ENCODE measurements around the gene LMTK3. TPM values are rescaled to one million over a fixed set of nuclear protein-coding genes. Genes with fewer than 3 reads are reported as not detected.

The LMTK3 gene
- total and polyA plus RNA-seq, 2 experiments from 2014 or later = 1.6 to 11.8 TPM

GRCh38 chr19:48436586-48436985 is 75.0 kb downstream of the LMTK3 start:
- Histone ChIP-seq H3F3A (replicated peaks; ENCODE audit: low read depth) (no peaks in the 10 kb centered on the region; the same call in 1 of the 2 replicates), H3K27ac (ENCODE audit: low read depth) (no peak overlapping the region), H3K36me3 (ENCODE audit: insufficient read depth) (no peaks in the 10 kb centered on the region; the same call in 1 of the 2 replicates), H3K4me3 (no peak overlapping the region), H3K4me2 (no peak overlapping the region), H3K27me3 (ENCODE audit: insufficient read depth) (peaks cover 7% of the 10 kb centered on the region), H4K20me1 (replicated peaks; ENCODE audit: insufficient read depth) (no peaks in the 10 kb centered on the region; the same call in 1 of the 2 replicates), H3K4me1 (ENCODE audit: insufficient read depth) (peaks cover 2% of the 10 kb centered on the region; the same call in 1 of the 2 replicates), H2AFZ (no peak overlapping the region), H3K79me2 (replicated peaks; ENCODE audit: insufficient read depth) (no peaks in the 10 kb centered on the region), H3K9me2 (ENCODE audit: insufficient read depth) (no peaks in the 10 kb centered on the region)
- H3K36me3 Mint-ChIP-seq (ENCODE audit: low read depth) = peaks cover 10% of the 10 kb centered on the region
- H3K27ac Mint-ChIP-seq = no peak overlapping the region
- peaks cover 16% of the 10 kb centered on the region for H3K27me3 Mint-ChIP-seq (ENCODE audit: insufficient read depth, low read depth, poor library complexity)
- ATAC-seq (no peak), DNase-seq (ENCODE audit: low spot score) (no peak)
- peaks cover 5% of the 10 kb centered on the region; the same call in 2 of the 3 replicates for H3K4me1 Mint-ChIP-seq
- no peaks in the 10 kb centered on the region for H3K9me3 Mint-ChIP-seq
- no peak overlapping the region for H3K4me3 Mint-ChIP-seq
- TF ChIP-seq ZNF331 (CRISPR knock-in tag; IDR thresholded peaks at IDR 0.05; ENCODE audit: low read depth) (no peak), ZNF462 (CRISPR knock-in tag; IDR thresholded peaks at IDR 0.05) (no peak), EZH2 (IDR thresholded peaks at IDR 0.05; ENCODE audit: low read depth, unreplicated experiment) (no peak), ETS1 (IDR thresholded peaks at IDR 0.05) (no peak), POLR2AphosphoS5 (IDR thresholded peaks at IDR 0.05; ENCODE audit: low read depth) (no peak), CREB1 (CRISPR knock-in tag; IDR thresholded peaks at IDR 0.05; ENCODE audit: low read depth) (no peak)

Other genes with a start within 250 kb of the LMTK3 start
- gene ZNF114, start 241.8 kb downstream of the LMTK3 start, total RNA-seq (2014; rRNA removed; shearing (Covaris generic)) = 6.9 and 11.1 TPM in 2 replicates
- 9.2 and 12.2 TPM in 2 replicates for gene ZNF114, start 241.8 kb downstream of the LMTK3 start, polyA plus RNA-seq (2016; fragmentation: Nextera tagmentation; extraction: Ambion mirVana)
- gene EMP3, start 186.3 kb downstream of the LMTK3 start, total RNA-seq (2014; rRNA removed; shearing (Covaris generic)) = 6.0 and 7.9 TPM in 2 replicates
- gene EMP3, start 186.3 kb downstream of the LMTK3 start, polyA plus RNA-seq (2016; fragmentation: Nextera tagmentation; extraction: Ambion mirVana) = 25.1 and 27.9 TPM in 2 replicates
- 15.0 and 16.6 TPM in 2 replicates for gene TMEM143, start 147.9 kb downstream of the LMTK3 start, total RNA-seq (2014; rRNA removed; shearing (Covaris generic))
- 10.0 and 12.8 TPM in 2 replicates for gene TMEM143, start 147.9 kb downstream of the LMTK3 start, polyA plus RNA-seq (2016; fragmentation: Nextera tagmentation; extraction: Ambion mirVana)
- gene SYNGR4, start 147.5 kb downstream of the LMTK3 start, total RNA-seq (2014; rRNA removed; shearing (Covaris generic)) = not detected in 2 replicates
- gene SYNGR4, start 147.5 kb downstream of the LMTK3 start, polyA plus RNA-seq (2016; fragmentation: Nextera tagmentation; extraction: Ambion mirVana) = not detected in 2 replicates
- gene KDELR1, start 120.3 kb downstream of the LMTK3 start, total RNA-seq (2014; rRNA removed; shearing (Covaris generic)) = 171 and 184 TPM in 2 replicates
- gene KDELR1, start 120.3 kb downstream of the LMTK3 start, polyA plus RNA-seq (2016; fragmentation: Nextera tagmentation; extraction: Ambion mirVana) = 176 and 177 TPM in 2 replicates
- gene GRIN2D, start 118.2 kb downstream of the LMTK3 start, total RNA-seq (2014; rRNA removed; shearing (Covaris generic)) = 16.5 and 20.0 TPM in 2 replicates
- 4.4 and 6.0 TPM in 2 replicates for gene GRIN2D, start 118.2 kb downstream of the LMTK3 start, polyA plus RNA-seq (2016; fragmentation: Nextera tagmentation; extraction: Ambion mirVana)
- 58.0 and 64.6 TPM in 2 replicates for gene GRWD1, start 65.9 kb downstream of the LMTK3 start, total RNA-seq (2014; rRNA removed; shearing (Covaris generic))
- 23.2 and 25.8 TPM in 2 replicates for gene GRWD1, start 65.9 kb downstream of the LMTK3 start, polyA plus RNA-seq (2016; fragmentation: Nextera tagmentation; extraction: Ambion mirVana)
- gene KCNJ14, start 56.3 kb downstream of the LMTK3 start, total RNA-seq (2014; rRNA removed; shearing (Covaris generic)) = 0.94 and 1.2 TPM in 2 replicates
- 0.73 and 0.81 TPM in 2 replicates for gene KCNJ14, start 56.3 kb downstream of the LMTK3 start, polyA plus RNA-seq (2016; fragmentation: Nextera tagmentation; extraction: Ambion mirVana)
- 42.6 and 60.4 TPM in 2 replicates for gene CYTH2, start 42.5 kb downstream of the LMTK3 start, total RNA-seq (2014; rRNA removed; shearing (Covaris generic))
- gene CYTH2, start 42.5 kb downstream of the LMTK3 start, polyA plus RNA-seq (2016; fragmentation: Nextera tagmentation; extraction: Ambion mirVana) = 38.8 and 41.1 TPM in 2 replicates
- 1.3 TPM in 1 of 2 replicates, not detected in the other for gene SULT2B1, start 40.3 kb upstream of the LMTK3 start, total RNA-seq (2014; rRNA removed; shearing (Covaris generic))
- gene SULT2B1, start 40.3 kb upstream of the LMTK3 start, polyA plus RNA-seq (2016; fragmentation: Nextera tagmentation; extraction: Ambion mirVana) = 2.3 and 2.5 TPM in 2 replicates
- gene SPACA4, start 94.9 kb upstream of the LMTK3 start, total RNA-seq (2014; rRNA removed; shearing (Covaris generic)) = not detected in 2 replicates
- gene SPACA4, start 94.9 kb upstream of the LMTK3 start, polyA plus RNA-seq (2016; fragmentation: Nextera tagmentation; extraction: Ambion mirVana) = not detected in 2 replicates
- 2.3 and 4.5 TPM in 2 replicates for gene FAM83E, start 103.2 kb upstream of the LMTK3 start, total RNA-seq (2014; rRNA removed; shearing (Covaris generic))
- gene FAM83E, start 103.2 kb upstream of the LMTK3 start, polyA plus RNA-seq (2016; fragmentation: Nextera tagmentation; extraction: Ambion mirVana) = 0.90 and 1.0 TPM in 2 replicates
- gene RPL18, start 107.3 kb upstream of the LMTK3 start, total RNA-seq (2014; rRNA removed; shearing (Covaris generic)) = 1,660 and 1,898 TPM in 2 replicates
- gene RPL18, start 107.3 kb upstream of the LMTK3 start, polyA plus RNA-seq (2016; fragmentation: Nextera tagmentation; extraction: Ambion mirVana) = 2,011 and 2,172 TPM in 2 replicates
- 39.8 and 50.3 TPM in 2 replicates for gene SPHK2, start 107.7 kb upstream of the LMTK3 start, total RNA-seq (2014; rRNA removed; shearing (Covaris generic))
- 18.3 TPM in 2 replicates for gene SPHK2, start 107.7 kb upstream of the LMTK3 start, polyA plus RNA-seq (2016; fragmentation: Nextera tagmentation; extraction: Ambion mirVana)
- gene DBP, start 125.5 kb upstream of the LMTK3 start, total RNA-seq (2014; rRNA removed; shearing (Covaris generic)) = 5.7 and 5.9 TPM in 2 replicates
- gene DBP, start 125.5 kb upstream of the LMTK3 start, polyA plus RNA-seq (2016; fragmentation: Nextera tagmentation; extraction: Ambion mirVana) = 5.0 and 6.3 TPM in 2 replicates
- gene CA11, start 134.4 kb upstream of the LMTK3 start, total RNA-seq (2014; rRNA removed; shearing (Covaris generic)) = 8.8 and 9.8 TPM in 2 replicates
- gene CA11, start 134.4 kb upstream of the LMTK3 start, polyA plus RNA-seq (2016; fragmentation: Nextera tagmentation; extraction: Ambion mirVana) = 29.7 and 38.8 TPM in 2 replicates
- gene NTN5, start 161.2 kb upstream of the LMTK3 start, total RNA-seq (2014; rRNA removed; shearing (Covaris generic)) = 0.82 and 0.94 TPM in 2 replicates
- gene NTN5, start 161.2 kb upstream of the LMTK3 start, polyA plus RNA-seq (2016; fragmentation: Nextera tagmentation; extraction: Ambion mirVana) = 0.38 and 0.52 TPM in 2 replicates
- gene FUT2, start 184.1 kb upstream of the LMTK3 start, total RNA-seq (2014; rRNA removed; shearing (Covaris generic)) = 2.2 and 5.6 TPM in 2 replicates
- 4.8 and 5.0 TPM in 2 replicates for gene FUT2, start 184.1 kb upstream of the LMTK3 start, polyA plus RNA-seq (2016; fragmentation: Nextera tagmentation; extraction: Ambion mirVana)
- gene MAMSTR, start 207.9 kb upstream of the LMTK3 start, total RNA-seq (2014; rRNA removed; shearing (Covaris generic)) = 0.39 and 1.9 TPM in 2 replicates
- gene MAMSTR, start 207.9 kb upstream of the LMTK3 start, polyA plus RNA-seq (2016; fragmentation: Nextera tagmentation; extraction: Ambion mirVana) = 2.0 and 2.5 TPM in 2 replicates
- gene RASIP1, start 228.8 kb upstream of the LMTK3 start, total RNA-seq (2014; rRNA removed; shearing (Covaris generic)) = 14.8 and 18.0 TPM in 2 replicates
- gene RASIP1, start 228.8 kb upstream of the LMTK3 start, polyA plus RNA-seq (2016; fragmentation: Nextera tagmentation; extraction: Ambion mirVana) = 9.2 and 11.2 TPM in 2 replicates
- gene IZUMO1, start 235.1 kb upstream of the LMTK3 start, total RNA-seq (2014; rRNA removed; shearing (Covaris generic)) = 1.7 and 3.5 TPM in 2 replicates
- gene IZUMO1, start 235.1 kb upstream of the LMTK3 start, polyA plus RNA-seq (2016; fragmentation: Nextera tagmentation; extraction: Ambion mirVana) = 1.2 and 1.3 TPM in 2 replicates
- gene FUT1, start 240.8 kb upstream of the LMTK3 start, total RNA-seq (2014; rRNA removed; shearing (Covaris generic)) = 20.3 and 20.8 TPM in 2 replicates
- gene FUT1, start 240.8 kb upstream of the LMTK3 start, polyA plus RNA-seq (2016; fragmentation: Nextera tagmentation; extraction: Ambion mirVana) = 4.4 and 4.7 TPM in 2 replicates
- 1.3 TPM in 1 of 2 replicates, not detected in the other for gene FGF21, start 243.7 kb upstream of the LMTK3 start, total RNA-seq (2014; rRNA removed; shearing (Covaris generic))
- 0.78 and 1.1 TPM in 2 replicates for gene FGF21, start 243.7 kb upstream of the LMTK3 start, polyA plus RNA-seq (2016; fragmentation: Nextera tagmentation; extraction: Ambion mirVana)

All from GM23338 (cell line).